GM18498 (cell line): Measurements from ENCODE around the gene MZT2B.
"Not testable (repeated sequence)": the region's sequence is repeated elsewhere in the genome, so short reads cannot be mapped to it uniquely, and the experiment has no call there.

Source experiments
- ATAC-seq: cut with Tn5 transposase; IDR thresholded peaks from one replicate; pipeline ENCODE4 v1.9.1; 2021; ENCODE audit warnings: mild to moderate bottlenecking, moderate library complexity; ENCODE audit not compliant: unreplicated experiment

The MZT2B gene

DNA sequence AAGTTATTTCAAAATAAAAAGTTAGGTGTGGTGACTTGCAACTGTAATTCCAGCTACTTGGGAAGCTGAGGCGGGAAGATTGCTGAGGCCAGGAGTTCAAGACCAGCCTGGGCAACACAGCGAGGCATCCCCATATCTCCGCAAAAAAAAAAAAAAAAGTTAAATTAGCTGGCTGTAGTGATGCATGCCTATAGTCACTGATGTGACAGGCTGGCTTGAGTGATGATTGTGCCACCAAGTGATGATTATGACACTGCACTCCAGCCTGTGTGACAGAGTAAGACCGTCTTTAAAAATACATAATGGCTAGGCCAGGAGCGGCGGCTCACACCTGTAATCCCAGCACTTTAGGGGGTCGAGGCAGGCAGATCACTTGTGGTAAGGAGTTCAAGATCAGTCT is 12.2 kb upstream of the MZT2B start:
- ATAC-seq: no peak

DNA sequence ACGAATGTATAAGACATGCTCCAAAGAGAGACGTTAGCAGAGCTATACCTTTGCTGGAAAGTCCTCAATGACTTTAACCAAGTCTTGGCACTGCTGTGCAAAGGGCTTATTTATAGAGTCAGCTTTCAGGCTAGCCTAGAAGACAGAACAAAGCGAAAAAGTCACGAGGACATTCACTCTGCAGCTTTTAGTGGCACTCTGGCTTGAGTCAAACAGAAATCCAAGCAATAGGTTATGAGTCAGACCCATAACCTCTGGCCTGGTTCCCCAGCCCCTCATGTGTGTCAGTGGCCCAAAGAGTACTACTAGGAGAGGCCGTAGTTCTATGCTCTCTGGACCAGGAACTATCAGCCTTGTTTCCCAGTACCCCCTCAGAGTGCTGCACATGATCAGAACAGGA is 7.2 kb upstream of the MZT2B start:
- peak; percentile 49 for ATAC-seq

DNA sequence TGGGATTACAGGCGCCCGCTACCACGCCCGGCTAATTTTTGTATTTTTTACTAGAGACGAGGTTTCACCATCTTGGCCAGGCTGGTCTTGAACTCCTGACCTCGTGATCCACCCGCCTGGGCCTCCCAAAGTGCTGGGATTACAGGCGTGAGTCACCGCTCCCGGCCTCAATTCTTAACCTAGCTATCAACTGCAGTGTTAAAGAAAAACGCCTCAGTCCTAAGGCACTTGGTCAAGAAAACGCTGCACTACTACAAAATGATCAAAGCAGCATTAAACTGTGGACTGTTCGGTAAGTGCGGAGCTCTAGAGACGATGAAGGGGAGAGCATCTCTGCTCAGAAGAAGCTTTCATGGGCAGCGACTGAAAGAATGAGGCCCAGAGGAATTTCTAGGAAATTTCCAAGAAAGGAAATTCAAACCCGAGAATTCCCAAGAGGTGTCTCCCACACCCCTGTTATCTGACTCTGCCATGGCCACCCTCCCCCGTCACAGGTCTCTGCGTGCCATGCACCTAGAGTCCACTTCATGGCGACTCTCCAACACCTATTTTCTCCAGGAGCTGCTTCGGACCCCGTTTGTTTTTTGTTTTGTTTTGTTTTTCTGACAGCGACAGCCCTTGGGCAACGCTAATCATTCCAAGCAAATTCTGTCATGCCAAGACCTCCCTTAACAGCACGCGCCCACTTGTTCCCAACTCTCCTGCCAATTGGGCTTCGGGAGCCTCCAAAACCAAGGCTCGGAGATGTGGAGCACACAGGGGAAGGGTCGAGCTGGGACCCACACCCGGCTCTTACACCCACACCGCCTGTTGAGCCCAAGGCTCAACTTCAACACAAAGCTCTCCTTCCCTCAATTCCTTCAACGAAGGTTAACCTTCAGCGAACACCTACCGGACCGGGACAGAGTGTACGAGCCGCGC is 1.4 kb upstream of the MZT2B start:
- not testable (repeated sequence) for ATAC-seq

DNA sequence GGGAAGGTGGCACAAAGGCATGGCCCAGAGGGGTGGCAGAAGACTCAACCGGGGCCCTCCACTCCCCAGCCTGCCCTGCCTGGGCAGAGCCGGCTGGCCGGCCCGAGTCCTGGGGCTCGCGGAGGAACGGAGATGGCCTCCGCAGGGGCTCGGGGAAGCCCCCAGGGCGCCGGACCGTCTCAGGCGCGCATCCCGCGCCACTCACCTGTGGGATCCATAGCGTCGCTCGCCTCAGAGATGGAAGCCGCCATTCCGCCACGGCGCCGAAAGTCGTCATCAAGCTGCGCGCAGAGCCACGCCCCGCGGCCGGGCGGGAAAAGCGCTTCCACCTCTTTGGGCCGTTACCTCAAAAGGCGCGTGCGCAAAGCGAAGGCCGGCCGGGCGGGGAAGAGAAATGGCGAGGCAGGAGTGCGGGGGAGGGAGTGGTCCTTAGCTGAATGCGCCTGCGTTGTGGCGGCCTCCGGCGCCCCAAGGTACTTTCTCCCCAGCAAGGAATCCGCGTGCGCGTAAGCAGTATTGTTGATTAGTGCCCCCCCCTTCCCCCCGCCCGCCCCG is 660 bp upstream of the MZT2B start, which contains the start of gene SMPD4:
Gene SMPD4, minus strand, starts transcription at position 278 of the 555 bp plus-strand sequence. CDS start 5,010 bp downstream, outside the sequence.
- peak; percentile 70 for ATAC-seq

DNA sequence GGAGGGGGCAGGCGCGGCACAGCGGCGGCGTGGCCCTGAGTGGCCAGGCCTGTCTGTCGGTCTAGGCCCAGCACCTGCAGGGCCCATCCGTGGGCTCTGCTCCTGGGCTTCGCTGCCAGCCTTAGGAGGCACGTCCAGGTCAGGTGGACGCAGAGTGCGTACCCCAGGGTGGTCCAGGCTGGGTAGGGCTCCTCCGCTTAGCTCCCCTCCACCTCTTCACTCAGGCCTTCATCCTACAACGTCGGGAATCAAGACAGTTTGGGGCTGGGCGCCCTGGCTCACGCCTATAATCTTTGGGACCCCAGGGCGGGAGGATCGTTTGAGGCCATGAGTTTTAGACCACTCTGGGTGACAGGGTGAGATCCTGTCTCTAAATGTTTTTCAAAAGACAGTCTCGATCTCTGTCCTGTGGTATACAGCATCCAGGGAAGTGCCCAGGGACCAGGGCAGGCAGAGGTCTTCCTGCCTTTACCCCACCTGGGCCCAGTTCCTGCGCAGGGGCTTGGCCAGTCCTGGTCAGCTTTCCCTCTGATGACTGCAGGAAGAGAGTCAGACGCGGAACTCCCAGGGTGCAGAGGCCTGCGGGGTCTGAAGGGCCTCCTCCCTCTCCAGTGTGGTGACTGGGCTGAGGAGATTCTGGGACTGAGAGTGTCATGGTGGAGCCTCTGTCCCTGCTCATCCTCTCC is 907 bp downstream of the MZT2B start:
- peak; percentile 6 for ATAC-seq

DNA sequence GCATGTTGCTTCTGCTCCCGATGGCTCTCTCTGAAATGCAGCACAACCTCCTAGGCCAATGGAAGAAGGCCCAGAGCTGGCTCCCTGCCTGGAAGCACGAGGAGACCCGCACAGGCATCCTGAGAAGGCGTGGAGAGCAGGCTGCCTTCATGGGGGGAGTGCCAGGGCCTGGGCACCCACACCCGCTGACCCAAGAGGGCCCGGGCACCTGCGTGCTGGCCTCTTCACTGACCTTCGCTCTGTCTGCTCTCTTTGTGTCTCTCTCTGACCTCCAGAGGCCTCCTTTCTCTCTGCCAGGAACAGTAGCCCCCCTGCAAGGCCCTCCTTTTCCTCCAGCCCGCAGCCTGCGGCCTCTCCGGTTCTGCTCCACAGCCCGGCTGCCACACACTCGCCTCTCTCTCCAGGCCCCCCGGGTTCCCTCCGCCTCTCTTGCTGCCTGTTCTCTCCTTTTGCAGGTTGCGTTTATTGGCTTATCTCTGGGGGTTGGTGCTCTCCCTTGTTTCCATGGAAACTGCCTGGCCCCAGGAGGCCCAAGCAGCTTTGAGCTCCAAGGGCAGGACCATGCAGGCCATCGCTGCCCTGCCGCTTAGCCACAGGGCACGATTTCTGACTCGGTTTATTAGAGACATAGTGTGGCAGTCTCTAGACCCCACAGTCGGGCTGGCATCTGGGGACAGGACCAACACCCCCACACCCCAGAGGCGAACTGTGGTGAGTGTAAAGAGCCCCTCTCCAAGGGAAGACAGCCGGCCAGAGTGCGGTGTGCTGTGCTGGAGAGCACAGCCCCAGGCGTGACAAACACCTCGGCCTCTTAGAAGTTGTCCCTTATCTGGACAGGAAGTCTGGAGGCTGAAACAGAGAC is 1.7 kb downstream of the MZT2B start:
- ATAC-seq: no peak

GRCh38 chr2:130185436-130185835 is 3.4 kb downstream of the MZT2B start:
- ATAC-seq: no peak

- ATAC-seq: no peak
Measured at GRCh38 chr2:130185896-130186295, 3.8 kb downstream of the MZT2B start.

DNA sequence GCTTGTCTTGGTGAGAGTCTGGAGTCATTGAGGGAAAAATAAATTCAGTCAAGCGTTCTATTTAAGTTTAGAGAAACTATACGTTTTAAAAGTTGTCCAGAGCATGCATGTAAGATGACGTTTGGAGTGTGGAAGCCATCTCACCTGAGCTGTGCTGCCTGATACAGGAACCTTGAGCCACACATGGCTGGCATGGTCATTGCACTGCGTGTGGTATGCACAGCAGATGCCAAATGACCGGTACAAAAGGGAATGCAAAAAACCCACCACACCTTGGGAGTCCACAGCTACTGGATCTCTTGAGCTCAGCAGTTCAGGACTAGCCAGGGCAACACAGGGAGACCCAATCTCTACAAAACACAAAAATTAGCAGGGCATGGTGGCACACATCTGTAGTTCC is 4.3 kb downstream of the MZT2B start:
- no peak for ATAC-seq

- no peak for ATAC-seq
Measured at GRCh38 chr2:130187268-130187667, 5.2 kb downstream of the MZT2B start.

DNA sequence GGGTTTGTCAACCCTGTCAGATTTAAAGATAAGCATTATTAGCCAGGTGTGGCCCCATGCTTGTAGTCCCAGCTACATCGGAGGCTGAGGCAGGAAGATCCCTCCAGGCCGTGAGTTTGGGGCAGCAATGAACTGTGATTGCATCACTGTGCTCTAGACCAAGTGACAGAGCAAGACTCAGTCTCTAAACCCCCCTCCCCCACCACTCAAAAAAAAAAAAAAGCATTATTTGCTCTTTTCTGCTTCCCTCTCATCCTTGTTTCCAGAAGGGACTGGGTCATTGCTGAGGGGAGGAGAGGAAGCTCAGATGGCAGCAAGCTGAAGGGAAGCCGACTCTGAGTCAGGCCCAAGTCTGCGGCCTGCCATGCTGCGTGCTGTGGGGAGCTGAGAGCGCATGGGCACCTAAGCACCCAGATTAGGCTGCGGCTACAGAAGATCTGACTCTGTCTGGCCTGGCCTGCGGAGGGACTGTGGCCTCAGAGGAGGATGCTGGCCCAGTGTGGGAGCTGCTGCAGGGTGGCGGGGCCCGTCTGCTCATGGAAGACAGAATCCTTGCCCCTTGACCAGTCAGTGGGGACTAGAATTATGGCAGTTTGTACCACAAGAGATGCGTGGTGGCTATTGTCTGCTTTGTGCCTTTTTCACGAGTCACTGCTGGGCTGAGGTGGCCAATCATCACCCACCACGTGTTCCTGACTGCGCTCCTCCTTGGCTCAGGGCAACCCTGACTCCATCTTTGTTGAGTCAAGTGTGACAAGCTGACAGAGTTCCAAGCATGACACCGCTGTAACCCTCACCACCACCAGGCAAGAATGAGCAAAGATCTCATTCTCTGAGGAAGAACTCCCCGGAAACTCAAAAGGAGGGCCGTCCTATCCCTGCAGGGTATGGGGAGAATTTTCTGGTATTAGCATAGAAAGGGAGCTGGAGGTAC is 6.1 kb downstream of the MZT2B start:
- ATAC-seq: not testable (repeated sequence)

- ATAC-seq: not testable (repeated sequence)
Measured at GRCh38 chr2:130188958-130189357, 6.9 kb downstream of the MZT2B start.

GRCh38 chr2:130190237-130190636 is 8.2 kb downstream of the MZT2B start:
- ATAC-seq: no peak

DNA sequence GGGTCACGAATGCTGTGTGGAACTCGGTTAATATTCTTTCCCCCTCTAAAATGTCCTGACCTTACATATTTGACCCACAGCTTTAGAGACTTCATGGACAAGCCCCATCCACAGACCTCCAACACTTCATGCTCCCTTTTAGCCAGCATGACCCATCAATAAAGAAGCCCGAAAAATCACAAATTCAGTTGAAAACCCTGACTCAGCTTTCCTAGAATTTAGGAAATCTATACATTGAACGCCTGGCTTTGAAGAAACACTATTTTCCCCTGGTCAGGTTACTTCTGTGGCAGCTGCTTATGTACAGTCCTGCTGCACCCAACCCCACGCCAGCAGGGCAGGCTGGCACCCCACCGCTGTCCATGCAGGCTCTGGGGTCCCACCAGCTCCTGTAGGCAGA is 9.3 kb downstream of the MZT2B start:
- ATAC-seq: not testable (repeated sequence)

DNA sequence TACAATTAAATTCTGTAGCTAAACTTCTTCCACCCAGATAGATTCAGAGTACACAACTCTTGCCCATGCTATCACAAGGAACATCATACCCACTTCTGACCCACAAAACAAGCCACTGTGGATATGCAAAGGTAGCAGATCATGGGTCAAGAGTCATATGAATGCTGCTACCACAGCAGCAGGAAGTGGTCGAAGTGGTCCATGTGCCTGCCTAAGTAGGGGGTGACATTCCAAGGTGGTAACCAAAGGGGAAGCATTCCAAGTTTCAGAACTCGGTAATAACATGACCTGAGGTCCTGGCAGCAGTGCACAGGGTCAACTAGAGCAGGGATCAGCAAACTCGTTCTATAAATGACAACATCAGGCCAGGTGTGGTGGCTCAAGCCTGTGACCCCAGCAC is 10.4 kb downstream of the MZT2B start:
- ATAC-seq: not testable (repeated sequence)

GRCh38 chr2:130193824-130194223 is 11.8 kb downstream of the MZT2B start:
- not testable (repeated sequence) for ATAC-seq

GRCh38 chr2:130195089-130195635 is 13.1 kb downstream of the MZT2B start:
- not testable (repeated sequence) for ATAC-seq

- ATAC-seq: not testable (repeated sequence)
Measured at GRCh38 chr2:130196052-130196451, 14.0 kb downstream of the MZT2B start.

DNA sequence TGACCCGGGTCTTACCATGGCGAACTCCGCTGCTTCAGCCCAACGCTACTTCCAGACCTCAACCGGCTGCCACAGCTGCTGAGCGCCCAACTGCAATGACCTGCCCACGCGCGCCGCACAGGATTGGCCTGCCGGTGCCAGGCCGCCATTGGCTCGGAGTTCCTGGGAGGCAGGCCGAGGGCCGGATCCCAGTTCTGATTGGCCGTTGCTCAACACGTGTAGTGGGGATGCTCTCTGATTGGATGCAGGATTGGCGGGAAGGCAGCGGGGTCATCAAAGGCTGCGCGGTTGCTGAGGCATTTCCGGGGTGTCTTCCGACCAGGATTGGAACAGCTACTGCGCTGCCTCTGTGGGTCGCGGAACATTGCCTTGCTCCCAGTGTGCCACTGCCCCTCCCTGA is 16.3 kb downstream of the MZT2B start, which contains the start of gene TUBA3E:
Gene TUBA3E, minus strand, starts transcription at position 97 of the 400 bp plus-strand sequence. Its CDS starts 79 bp downstream, at position 18.
- no peak for ATAC-seq
